HepG2 (cell line): ENCODE data around the gene PPP1R12C. TPM values are rescaled to one million over a fixed set of nuclear protein-coding genes. Genes with fewer than 3 reads are reported as not detected.

Experiments used
- ASH2L ChIP-seq: fragments of 300-600, 200-600 bp; sonication (generic); IDR thresholded peaks from 2 replicates; pipeline ENCODE4 v1.7.0; 2017; ENCODE audit warnings: low read depth, mild to moderate bottlenecking, moderate library complexity, mixed read lengths, low read length; ENCODE audit not compliant: insufficient read length
- ATF1 ChIP-seq: IDR thresholded peaks from 2 replicates; pipeline ENCODE4 v1.6.1; 2016; ENCODE audit warnings: mild to moderate bottlenecking, control low read depth
- FOXK2 ChIP-seq: fragments of 450-650 bp; IDR thresholded peaks from 2 replicates; pipeline ENCODE4 v1.6.1; 2016
- NFIB ChIP-seq: sonication (generic); formaldehyde crosslinking; IDR thresholded peaks from 2 replicates; pipeline ENCODE4 v1.9.0; 2021; ENCODE audit warnings: missing genetic modification reagents, mild to moderate bottlenecking, borderline replicate concordance
- RBM39 ChIP-seq: fragments of 200-400 bp; formaldehyde crosslinking; IDR thresholded peaks from one replicate; pipeline ENCODE4 v1.6.1; 2018; ENCODE audit warnings: antibody characterized with exemption, mild to moderate bottlenecking, low read depth, low read length; ENCODE audit not compliant: poor library complexity, severe bottlenecking
- SALL1 ChIP-seq: sonication (generic); formaldehyde crosslinking; IDR thresholded peaks from 2 replicates; pipeline ENCODE4 v1.8.0; 2022; ENCODE audit warnings: mild to moderate bottlenecking, missing genetic modification reagents
- TGIF2 ChIP-seq: IDR thresholded peaks from 2 replicates; pipeline ENCODE4 v1.6.1; 2016; ENCODE audit warnings: control low read depth, missing compliant biosample characterization
- TOPORS ChIP-seq: sonication (generic); formaldehyde crosslinking; IDR thresholded peaks from 2 replicates; pipeline ENCODE4 v1.8.0; 2023; ENCODE audit warnings: mild to moderate bottlenecking, missing genetic modification reagents
- ZBTB7B ChIP-seq: sonication (generic); formaldehyde crosslinking; IDR thresholded peaks from 2 replicates; pipeline ENCODE4 v1.4.0; 2020; ENCODE audit warnings: missing genetic modification reagents
- ZNF382 ChIP-seq: sonication (generic); formaldehyde crosslinking; IDR thresholded peaks from 2 replicates; pipeline ENCODE4 v1.5.0; 2020; ENCODE audit warnings: missing genetic modification reagents, mild to moderate bottlenecking, borderline replicate concordance
- ZNF674 ChIP-seq: sonication (generic); formaldehyde crosslinking; IDR thresholded peaks from 2 replicates; pipeline ENCODE4 v1.5.0; 2020; ENCODE audit warnings: low read depth, mild to moderate bottlenecking, missing genetic modification reagents
- ZNF891 ChIP-seq: sonication (generic); formaldehyde crosslinking; IDR thresholded peaks from 2 replicates; pipeline ENCODE4 v1.5.0; 2020; ENCODE audit warnings: mild to moderate bottlenecking, missing genetic modification reagents
- ZSCAN9 ChIP-seq: IDR thresholded peaks from 2 replicates; pipeline ENCODE4 v1.6.1; 2016; ENCODE audit warnings: borderline replicate concordance
- polyA plus RNA-seq, 8 experiments: library from polyadenylated mRNA; depleted of rRNA in 3 of 8; stranded (reverse) in 7 of 8; unstranded in 1 of 8; fragments of >200 nt; fragmentation: Illumina TruSeq in 4 of 8; extraction: Trizol in 4 of 8; gene quantifications; 2 replicates each; pipeline versions ENCODE4 v1.2.1 to v1.2.3, GENCODE V29; 2011 to 2016; ENCODE audit warnings: low read depth in 4 of 8, missing spikeins in 1 of 8, mixed read lengths in 1 of 8; ENCODE audit not compliant: insufficient read depth in 1 of 8
- total RNA-seq, 5 experiments: library from RNA; depleted of rRNA; stranded (reverse); fragments of >200 nt; fragmentation: Illumina TruSeq; extraction: Trizol; gene quantifications; 2 replicates each; pipeline ENCODE4 v1.2.3, GENCODE V29; 2016; ENCODE audit warnings: low read depth in 1 of 5
- TF ChIP-seq, protein P1 (sequence below): sonication (generic); formaldehyde crosslinking; IDR thresholded peaks from 2 replicates; pipeline ENCODE4 v1.9.0; 2021; ENCODE audit warnings: mild to moderate bottlenecking, missing genetic modification reagents
- TF ChIP-seq, protein P2 (sequence below): sonication (generic); formaldehyde crosslinking; IDR thresholded peaks from 2 replicates; pipeline ENCODE4 v1.4.0; 2020; ENCODE audit warnings: mild to moderate bottlenecking, missing genetic modification reagents
- TF ChIP-seq, protein P3 (sequence below): sonication (generic); formaldehyde crosslinking; IDR thresholded peaks from 2 replicates; pipeline ENCODE4 v1.4.0; 2020; ENCODE audit warnings: mild to moderate bottlenecking, missing genetic modification reagents
- TF ChIP-seq, protein P4 (sequence below): sonication (generic); formaldehyde crosslinking; IDR thresholded peaks from 2 replicates; pipeline ENCODE4 v1.8.0; 2022; ENCODE audit warnings: missing genetic modification reagents, mild to moderate bottlenecking, borderline replicate concordance

The PPP1R12C gene
- total and polyA plus RNA-seq, 2 of the 13 experiments (the other 11 are each of a cell fraction or from before 2014, with no cell fraction given) = 29.7 to 30.3 TPM

DNA sequence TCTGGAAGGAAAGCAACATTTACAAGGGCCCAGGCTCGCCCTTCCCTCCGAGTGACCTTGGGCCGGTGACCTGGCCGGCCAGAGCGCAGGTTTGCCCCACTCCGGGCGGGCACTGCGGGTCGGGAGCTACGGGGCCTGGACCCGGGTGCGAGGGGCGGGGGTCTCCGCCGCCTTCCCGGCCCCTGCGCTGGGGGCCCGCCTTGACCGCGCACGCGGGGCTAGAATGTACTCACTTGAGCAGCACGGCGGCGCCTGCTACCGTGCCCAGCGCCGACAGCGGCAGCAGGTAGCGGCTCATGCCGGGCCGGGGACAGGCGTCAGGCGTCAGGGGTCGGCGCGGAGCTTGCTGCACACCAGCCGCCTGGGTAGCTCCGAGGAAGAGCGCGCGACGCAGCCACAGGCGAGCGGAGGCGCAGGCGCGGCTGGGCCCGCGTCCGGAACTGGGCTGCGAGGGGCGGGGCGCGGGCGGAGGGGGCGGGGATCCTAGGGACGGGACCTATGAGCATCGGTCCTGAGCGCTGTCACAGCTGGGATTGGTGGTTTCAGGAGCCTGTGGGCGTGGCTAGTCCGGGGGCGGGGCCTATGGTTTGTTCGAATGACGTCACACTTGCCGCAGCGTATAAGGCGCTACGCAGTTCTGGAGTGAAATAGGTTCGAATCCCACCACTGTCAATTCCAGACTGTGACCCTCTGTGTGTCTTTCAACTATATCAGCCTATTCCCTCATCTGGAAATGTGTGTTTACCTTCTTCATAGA lies 54.5 kb downstream of the PPP1R12C start, which contains the start of gene RDH13 (continued):
- TF ChIP-seq, protein P1, sequence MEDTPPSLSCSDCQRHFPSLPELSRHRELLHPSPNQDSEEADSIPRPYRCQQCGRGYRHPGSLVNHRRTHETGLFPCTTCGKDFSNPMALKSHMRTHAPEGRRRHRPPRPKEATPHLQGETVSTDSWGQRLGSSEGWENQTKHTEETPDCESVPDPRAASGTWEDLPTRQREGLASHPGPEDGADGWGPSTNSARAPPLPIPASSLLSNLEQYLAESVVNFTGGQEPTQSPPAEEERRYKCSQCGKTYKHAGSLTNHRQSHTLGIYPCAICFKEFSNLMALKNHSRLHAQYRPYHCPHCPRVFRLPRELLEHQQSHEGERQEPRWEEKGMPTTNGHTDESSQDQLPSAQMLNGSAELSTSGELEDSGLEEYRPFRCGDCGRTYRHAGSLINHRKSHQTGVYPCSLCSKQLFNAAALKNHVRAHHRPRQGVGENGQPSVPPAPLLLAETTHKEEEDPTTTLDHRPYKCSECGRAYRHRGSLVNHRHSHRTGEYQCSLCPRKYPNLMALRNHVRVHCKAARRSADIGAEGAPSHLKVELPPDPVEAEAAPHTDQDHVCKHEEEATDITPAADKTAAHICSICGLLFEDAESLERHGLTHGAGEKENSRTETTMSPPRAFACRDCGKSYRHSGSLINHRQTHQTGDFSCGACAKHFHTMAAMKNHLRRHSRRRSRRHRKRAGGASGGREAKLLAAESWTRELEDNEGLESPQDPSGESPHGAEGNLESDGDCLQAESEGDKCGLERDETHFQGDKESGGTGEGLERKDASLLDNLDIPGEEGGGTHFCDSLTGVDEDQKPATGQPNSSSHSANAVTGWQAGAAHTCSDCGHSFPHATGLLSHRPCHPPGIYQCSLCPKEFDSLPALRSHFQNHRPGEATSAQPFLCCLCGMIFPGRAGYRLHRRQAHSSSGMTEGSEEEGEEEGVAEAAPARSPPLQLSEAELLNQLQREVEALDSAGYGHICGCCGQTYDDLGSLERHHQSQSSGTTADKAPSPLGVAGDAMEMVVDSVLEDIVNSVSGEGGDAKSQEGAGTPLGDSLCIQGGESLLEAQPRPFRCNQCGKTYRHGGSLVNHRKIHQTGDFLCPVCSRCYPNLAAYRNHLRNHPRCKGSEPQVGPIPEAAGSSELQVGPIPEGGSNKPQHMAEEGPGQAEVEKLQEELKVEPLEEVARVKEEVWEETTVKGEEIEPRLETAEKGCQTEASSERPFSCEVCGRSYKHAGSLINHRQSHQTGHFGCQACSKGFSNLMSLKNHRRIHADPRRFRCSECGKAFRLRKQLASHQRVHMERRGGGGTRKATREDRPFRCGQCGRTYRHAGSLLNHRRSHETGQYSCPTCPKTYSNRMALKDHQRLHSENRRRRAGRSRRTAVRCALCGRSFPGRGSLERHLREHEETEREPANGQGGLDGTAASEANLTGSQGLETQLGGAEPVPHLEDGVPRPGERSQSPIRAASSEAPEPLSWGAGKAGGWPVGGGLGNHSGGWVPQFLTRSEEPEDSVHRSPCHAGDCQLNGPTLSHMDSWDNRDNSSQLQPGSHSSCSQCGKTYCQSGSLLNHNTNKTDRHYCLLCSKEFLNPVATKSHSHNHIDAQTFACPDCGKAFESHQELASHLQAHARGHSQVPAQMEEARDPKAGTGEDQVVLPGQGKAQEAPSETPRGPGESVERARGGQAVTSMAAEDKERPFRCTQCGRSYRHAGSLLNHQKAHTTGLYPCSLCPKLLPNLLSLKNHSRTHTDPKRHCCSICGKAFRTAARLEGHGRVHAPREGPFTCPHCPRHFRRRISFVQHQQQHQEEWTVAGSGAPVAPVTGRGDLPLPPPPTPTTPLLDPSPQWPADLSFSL (CRISPR knock-in tag) = no peak
- TF ChIP-seq ZNF891 = no peak
- TF ChIP-seq RBM39 = peak; percentile 55
- no peak for TF ChIP-seq ZBTB7B
- TF ChIP-seq, protein P2, sequence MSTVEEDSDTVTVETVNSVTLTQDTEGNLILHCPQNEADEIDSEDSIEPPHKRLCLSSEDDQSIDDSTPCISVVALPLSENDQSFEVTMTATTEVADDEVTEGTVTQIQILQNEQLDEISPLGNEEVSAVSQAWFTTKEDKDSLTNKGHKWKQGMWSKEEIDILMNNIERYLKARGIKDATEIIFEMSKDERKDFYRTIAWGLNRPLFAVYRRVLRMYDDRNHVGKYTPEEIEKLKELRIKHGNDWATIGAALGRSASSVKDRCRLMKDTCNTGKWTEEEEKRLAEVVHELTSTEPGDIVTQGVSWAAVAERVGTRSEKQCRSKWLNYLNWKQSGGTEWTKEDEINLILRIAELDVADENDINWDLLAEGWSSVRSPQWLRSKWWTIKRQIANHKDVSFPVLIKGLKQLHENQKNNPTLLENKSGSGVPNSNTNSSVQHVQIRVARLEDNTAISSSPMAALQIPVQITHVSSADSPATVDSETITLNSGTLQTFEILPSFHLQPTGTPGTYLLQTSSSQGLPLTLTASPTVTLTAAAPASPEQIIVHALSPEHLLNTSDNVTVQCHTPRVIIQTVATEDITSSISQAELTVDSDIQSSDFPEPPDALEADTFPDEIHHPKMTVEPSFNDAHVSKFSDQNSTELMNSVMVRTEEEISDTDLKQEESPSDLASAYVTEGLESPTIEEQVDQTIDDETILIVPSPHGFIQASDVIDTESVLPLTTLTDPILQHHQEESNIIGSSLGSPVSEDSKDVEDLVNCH (CRISPR knock-in tag) = no peak
- TF ChIP-seq FOXK2 = no peak
- TF ChIP-seq ATF1 (CRISPR knock-in tag) = peak; percentile 75
- TF ChIP-seq TOPORS (CRISPR knock-in tag) = no peak
- TF ChIP-seq SALL1 (CRISPR knock-in tag) = peak; percentile 30; the same call in 1 of the 2 replicates
- TF ChIP-seq ZNF674 = no peak
- TF ChIP-seq NFIB (CRISPR knock-in tag) = no peak
- no peak for TF ChIP-seq ZNF382
- no peak for TF ChIP-seq ZSCAN9 (CRISPR knock-in tag)
- TF ChIP-seq TGIF2 = no peak
- TF ChIP-seq, protein P3, sequence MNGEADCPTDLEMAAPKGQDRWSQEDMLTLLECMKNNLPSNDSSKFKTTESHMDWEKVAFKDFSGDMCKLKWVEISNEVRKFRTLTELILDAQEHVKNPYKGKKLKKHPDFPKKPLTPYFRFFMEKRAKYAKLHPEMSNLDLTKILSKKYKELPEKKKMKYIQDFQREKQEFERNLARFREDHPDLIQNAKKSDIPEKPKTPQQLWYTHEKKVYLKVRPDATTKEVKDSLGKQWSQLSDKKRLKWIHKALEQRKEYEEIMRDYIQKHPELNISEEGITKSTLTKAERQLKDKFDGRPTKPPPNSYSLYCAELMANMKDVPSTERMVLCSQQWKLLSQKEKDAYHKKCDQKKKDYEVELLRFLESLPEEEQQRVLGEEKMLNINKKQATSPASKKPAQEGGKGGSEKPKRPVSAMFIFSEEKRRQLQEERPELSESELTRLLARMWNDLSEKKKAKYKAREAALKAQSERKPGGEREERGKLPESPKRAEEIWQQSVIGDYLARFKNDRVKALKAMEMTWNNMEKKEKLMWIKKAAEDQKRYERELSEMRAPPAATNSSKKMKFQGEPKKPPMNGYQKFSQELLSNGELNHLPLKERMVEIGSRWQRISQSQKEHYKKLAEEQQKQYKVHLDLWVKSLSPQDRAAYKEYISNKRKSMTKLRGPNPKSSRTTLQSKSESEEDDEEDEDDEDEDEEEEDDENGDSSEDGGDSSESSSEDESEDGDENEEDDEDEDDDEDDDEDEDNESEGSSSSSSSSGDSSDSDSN (CRISPR knock-in tag) = peak; percentile 65; the same call in 1 of the 2 replicates
- TF ChIP-seq ASH2L = peak; percentile 32
- TF ChIP-seq, protein P4, sequence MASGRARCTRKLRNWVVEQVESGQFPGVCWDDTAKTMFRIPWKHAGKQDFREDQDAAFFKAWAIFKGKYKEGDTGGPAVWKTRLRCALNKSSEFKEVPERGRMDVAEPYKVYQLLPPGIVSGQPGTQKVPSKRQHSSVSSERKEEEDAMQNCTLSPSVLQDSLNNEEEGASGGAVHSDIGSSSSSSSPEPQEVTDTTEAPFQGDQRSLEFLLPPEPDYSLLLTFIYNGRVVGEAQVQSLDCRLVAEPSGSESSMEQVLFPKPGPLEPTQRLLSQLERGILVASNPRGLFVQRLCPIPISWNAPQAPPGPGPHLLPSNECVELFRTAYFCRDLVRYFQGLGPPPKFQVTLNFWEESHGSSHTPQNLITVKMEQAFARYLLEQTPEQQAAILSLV = 0 out of 2 replicates have a peak, but pooled peaks have one; percentile 48
